ENCODE results near the gene OXCT2.

DNA sequence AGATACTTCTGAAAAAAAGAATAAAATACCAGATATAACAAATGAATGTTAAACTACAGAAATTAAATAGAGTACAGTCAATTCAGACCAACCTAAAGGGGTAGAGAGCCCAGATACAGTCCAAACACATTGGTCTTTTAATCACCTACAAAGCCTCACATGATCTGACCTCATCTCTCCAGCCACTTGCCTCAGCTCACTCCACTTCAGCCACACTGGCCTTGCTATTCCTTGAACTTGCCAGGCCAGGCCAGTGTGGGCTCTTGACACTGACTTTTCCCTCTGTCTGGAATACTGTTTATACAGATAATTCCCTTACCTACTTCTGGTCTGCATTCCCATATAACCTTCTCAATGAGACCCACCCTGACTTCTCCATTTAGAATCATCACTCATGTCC is 49.5 kb downstream of the OXCT2 start:
- TF ChIP-seq CTCF (IDR thresholded peaks at IDR 0.05; ENCODE audit: low read depth, low read length) (no peak), EZH2phosphoT487 (IDR thresholded peaks at IDR 0.05; ENCODE audit: low read depth) (no peak)

Data from OCI-LY3 (cell line).